ENCODE measurements around the gene ZRSR2.

GRCh38 chrX:15848576-15848975, 58.3 kb downstream of the ZRSR2 start:
- TF ChIP-seq CTCF (conservative IDR thresholded peaks at IDR 0.05; ENCODE audit: low read depth, low read length): no peak
- TF ChIP-seq EZH2 (IDR thresholded peaks at IDR 0.05; ENCODE audit: borderline replicate concordance, low read depth, low read length, poor library complexity, severe bottlenecking): no peak

Data from A673 (cell line).